Gastrocnemius medialis (tissue), 4 donors: ENCODE data around the gene ZNF668. TPM values are rescaled to one million over a fixed set of nuclear protein-coding genes. Genes with fewer than 3 reads are reported as not detected.

Experiments used
- ATAC-seq, 2 donors: fragments of 150-250 bp; one replicate each; pipeline ENCODE4 v1.9.1; 2016
- DNase-seq, 2 donors: peaks; one replicate each; pipeline ENCODE4 v3.0.0-alpha.2; 2019
- H3K27ac ChIP-seq, 4 donors: fragments of 200-600 bp; sonication (generic); 1 replicate in 1 of 4; 2 replicates in 3 of 4; pipeline ENCODE4 v1.5.1; 2016 to 2018; ENCODE audit warnings: mild to moderate bottlenecking in 2 of 4, moderate library complexity in 1 of 4
- H3K27me3 ChIP-seq, 3 donors: fragments of 200-600 bp; sonication (generic) in 2 of 3; 1 replicate in 1 of 3; 2 replicates in 2 of 3; pipeline versions ENCODE4 v1.5.1 to v1.6.0; 2016 to 2019; ENCODE audit warnings: mild to moderate bottlenecking in 1 of 3, moderate library complexity in 1 of 3
- H3K36me3 ChIP-seq, 2 donors: fragments of 200-600 bp; sonication (generic) in 1 of 2; one replicate each; pipeline ENCODE4 v1.5.1; 2017 to 2018
- H3K4me1 ChIP-seq, 2 donors: fragments of 200-600 bp; sonication (generic) in 1 of 2; one replicate each; pipeline ENCODE4 v1.5.1; 2016 to 2017; ENCODE audit warnings: mild to moderate bottlenecking in 2 of 2
- H3K4me3 ChIP-seq, 4 donors: fragments of 200-600 bp; sonication (generic) in 3 of 4; 1 replicate in 1 of 4; 2 replicates in 3 of 4; pipeline ENCODE4 v1.5.1; 2016 to 2019; ENCODE audit warnings: mild to moderate bottlenecking in 2 of 4
- H3K9me3 ChIP-seq, 3 donors: fragments of 200-600 bp; sonication (generic) in 2 of 3; 1 replicate in 1 of 3; 2 replicates in 2 of 3; pipeline ENCODE4 v1.5.1; 2016 to 2019
- POLR2A ChIP-seq, 2 donors: fragments of 450-650 bp; IDR thresholded peaks; one replicate each; pipeline ENCODE4 v1.6.1; 2017; ENCODE audit warnings: antibody characterized with exemption in 2 of 2, mild to moderate bottlenecking in 2 of 2, moderate library complexity in 2 of 2
- in situ Hi-C, 4 donors: fragments of 200-750 bp; cut with MboI; loops; one replicate each; pipeline versions ENCODE4 v1.15.0 to v1.8.0; 2017; ENCODE audit warnings: low sequenced_read_pairs in 4 of 4
- intact Hi-C: fragments of 100-400 bp; cut with DNase I; formaldehyde crosslinking; loops from one replicate; pipeline ENCODE4 v1.15.1; 2023; ENCODE audit warnings: low total_unique reads
- total RNA-seq, 4 donors: library from RNA; depleted of rRNA; stranded (reverse); fragments of >200 nt; gene quantifications; one replicate each; pipeline versions ENCODE4 v1.1.0 to v1.2.3, GENCODE V29; 2016
- TF ChIP-seq, protein P1 (sequence below), 5 experiments: fragments of 450-650 bp in 3 of 5; fragments of 200-600 bp in 2 of 5; sonication (generic) in 2 of 5; IDR thresholded peaks in 4 of 5; conservative IDR thresholded peaks in 1 of 5; 1 replicate in 4 of 5; 2 replicates in 1 of 5; pipeline ENCODE4 v1.5.1; 2016 to 2019; ENCODE audit warnings: antibody characterized with exemption in 5 of 5, mild to moderate bottlenecking in 3 of 5, moderate library complexity in 3 of 5

Gene ZNF668
- total RNA-seq: 10 to 100 TPM in 2 of 4 donors, 1 to 10 TPM in 2; 6.6 to 16.0 (median 11.0) TPM

DNA sequence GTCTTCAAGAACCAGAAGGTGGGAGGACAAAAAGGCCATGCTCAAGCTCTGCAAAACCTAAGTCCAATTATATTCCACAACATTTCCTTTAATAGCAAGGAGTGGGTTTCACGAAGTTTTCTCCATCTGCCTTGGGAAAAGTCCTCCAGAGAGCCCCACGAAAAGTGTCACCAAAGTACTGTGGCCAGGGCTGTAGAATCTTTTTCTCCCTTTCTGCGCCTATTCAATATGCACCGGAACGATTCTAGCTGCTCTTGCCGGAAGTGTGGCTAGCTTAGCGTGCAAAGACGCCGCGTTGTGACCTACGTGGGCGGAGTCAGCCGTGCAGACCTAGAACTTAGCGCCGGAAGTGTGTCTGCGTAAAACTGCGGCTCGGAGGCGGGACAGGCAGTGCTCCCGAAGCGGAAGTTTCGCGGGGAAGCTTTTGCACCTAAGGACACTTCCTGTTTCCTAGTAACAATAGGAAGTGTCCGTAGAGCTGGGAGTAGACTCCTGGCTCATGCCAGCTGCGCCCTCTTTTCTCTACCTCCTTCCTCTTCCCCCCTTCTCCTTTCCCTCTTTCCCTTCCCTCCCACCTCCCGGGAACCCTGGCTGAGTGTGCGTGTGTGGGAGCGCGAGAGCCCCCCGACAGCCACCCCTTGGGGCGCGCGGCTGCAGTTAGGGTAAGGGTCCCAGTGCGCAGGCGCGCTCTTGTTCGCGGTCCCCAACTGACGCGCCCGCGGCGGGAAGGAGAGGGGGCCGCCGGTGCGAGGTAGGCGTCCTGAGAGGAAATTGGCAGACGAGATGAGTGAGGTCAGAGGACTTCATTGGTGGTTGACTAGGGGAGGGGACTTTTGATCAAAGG lies at the start of gene ZNF668, which contains the start of gene ZNF646:
TSS of gene ZNF668 (minus strand) at position 271 of the 844 bp plus-strand sequence. CDS start 9,781 bp downstream, outside the sequence.
TSS of gene ZNF646 (plus strand) at position 453 of the 844 bp plus-strand sequence. CDS start 1,903 bp downstream, outside the sequence.
- peak within 1 kb of the TSS; percentile 95 to 100 (median 96) for H3K4me3 ChIP-seq
- DNase-seq (peak; percentile 98), ATAC-seq (peak; percentile 88 to 94)
- intact Hi-C loops: loop anchor here (1.0 to 5.0 kb wide), 8 partner anchors 20 to 1077 kb away; partner anchors contain the start of genes FBRS, HIRIP3, HSD3B7 and INO80E
- in situ Hi-C loops: no loop called here
- H3K27ac ChIP-seq: peak within 1 kb of the TSS; percentile 97 to 99 (median 99)
- TF ChIP-seq, protein P1, sequence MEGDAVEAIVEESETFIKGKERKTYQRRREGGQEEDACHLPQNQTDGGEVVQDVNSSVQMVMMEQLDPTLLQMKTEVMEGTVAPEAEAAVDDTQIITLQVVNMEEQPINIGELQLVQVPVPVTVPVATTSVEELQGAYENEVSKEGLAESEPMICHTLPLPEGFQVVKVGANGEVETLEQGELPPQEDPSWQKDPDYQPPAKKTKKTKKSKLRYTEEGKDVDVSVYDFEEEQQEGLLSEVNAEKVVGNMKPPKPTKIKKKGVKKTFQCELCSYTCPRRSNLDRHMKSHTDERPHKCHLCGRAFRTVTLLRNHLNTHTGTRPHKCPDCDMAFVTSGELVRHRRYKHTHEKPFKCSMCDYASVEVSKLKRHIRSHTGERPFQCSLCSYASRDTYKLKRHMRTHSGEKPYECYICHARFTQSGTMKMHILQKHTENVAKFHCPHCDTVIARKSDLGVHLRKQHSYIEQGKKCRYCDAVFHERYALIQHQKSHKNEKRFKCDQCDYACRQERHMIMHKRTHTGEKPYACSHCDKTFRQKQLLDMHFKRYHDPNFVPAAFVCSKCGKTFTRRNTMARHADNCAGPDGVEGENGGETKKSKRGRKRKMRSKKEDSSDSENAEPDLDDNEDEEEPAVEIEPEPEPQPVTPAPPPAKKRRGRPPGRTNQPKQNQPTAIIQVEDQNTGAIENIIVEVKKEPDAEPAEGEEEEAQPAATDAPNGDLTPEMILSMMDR (IDR thresholded peaks at IDR 0.05 in 4 of 5, conservative IDR thresholded peaks at IDR 0.05 in 1 of 5): no peak
- peak; percentile 78 to 93 for TF ChIP-seq POLR2A (IDR thresholded peaks at IDR 0.05)
- H3K36me3 ChIP-seq: peaks cover 0 to 31% of the 10 kb centered on the region in 2 donors
- peaks cover 24 to 30% of the 10 kb centered on the region in 2 donors for H3K4me1 ChIP-seq
- H3K27me3 ChIP-seq: no peaks in the 10 kb centered on the region
- H3K9me3 ChIP-seq: no peaks in the 10 kb centered on the region

DNA sequence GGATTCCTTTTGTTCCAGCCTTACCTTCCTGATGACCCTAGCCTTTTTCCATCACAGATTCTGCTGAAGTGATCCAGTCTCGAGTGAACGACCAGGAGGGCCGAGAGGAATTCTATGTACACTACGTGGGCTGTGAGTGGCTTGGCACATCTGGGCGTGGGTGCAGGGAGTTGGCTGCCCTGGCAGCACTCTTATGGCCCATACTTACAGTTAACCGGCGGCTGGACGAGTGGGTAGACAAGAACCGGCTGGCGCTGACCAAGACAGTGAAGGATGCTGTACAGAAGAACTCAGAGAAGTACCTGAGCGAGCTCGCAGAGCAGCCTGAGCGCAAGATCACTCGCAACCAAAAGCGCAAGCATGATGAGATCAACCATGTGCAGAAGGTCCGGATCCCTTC lies 46.1 kb upstream of the ZNF668 start:
- Histone ChIP-seq H3K9me3 (no peaks in the 10 kb centered on the region), H3K27me3 (no peaks in the 10 kb centered on the region), H3K4me3 (no peak overlapping the region), H3K36me3 (peaks cover 0 to 61% of the 10 kb centered on the region in 2 donors), H3K4me1 (peaks cover 19% of the 10 kb centered on the region in 2 donors), H3K27ac (peak overlapping the region; percentile 88 to 100 (median 96))
- ATAC-seq: no peak
- DNase-seq: no peak
- in situ Hi-C loops: no loop called here
- TF ChIP-seq POLR2A (IDR thresholded peaks at IDR 0.05): no peak
- TF ChIP-seq, protein P1 (IDR thresholded peaks at IDR 0.05 in 4 of 5, conservative IDR thresholded peaks at IDR 0.05 in 1 of 5): no peak
- intact Hi-C loops: no loop called here

DNA sequence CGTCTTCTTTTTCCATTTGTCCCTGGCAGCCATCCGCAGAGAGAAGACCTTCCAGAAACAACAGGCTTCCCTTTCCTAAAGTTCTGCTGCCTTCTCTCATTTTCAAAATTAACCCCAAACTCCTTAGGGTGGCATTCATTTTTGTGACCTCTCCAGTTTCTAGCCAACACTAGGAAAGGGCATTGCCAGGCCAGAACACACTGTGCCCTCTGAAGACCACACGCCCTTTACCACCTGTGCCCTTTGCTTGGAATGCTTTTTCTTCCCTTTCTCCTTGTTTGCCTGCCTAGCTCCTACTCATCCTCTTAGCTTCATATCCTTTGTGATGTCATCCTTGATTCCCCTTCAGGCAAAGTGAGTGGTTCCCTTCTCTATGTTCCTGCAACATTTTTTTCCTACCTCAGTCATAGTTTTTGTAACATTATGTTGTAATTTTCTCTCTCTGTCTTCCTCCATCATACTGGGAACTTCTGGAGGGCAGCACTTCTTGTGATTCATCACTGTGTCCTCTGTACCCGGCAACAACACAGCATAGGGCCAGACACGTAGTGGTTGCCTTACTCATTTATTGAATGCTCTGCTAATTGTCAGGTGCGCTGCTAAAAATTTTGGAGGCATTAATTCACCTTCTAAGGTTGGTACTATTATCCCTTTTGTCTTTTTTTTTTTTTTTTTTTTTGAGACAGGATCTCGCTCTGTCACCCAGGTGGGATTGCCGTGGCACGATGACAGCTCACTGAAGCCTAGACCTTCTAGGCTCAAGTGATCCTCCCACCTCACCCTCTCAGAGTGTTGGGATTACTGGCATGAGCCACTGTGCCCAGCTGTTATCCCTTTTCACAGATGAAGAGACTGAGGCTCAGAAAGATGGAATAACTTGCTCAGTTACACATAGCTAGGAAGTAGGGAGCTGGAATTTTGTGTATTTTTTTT lies 44.4 kb upstream of the ZNF668 start:
- peaks cover 0 to 45% of the 10 kb centered on the region in 2 donors for H3K36me3 ChIP-seq
- ATAC-seq (peak; percentile 44 to 46), DNase-seq (peak in 1 of 2 donors; percentile 37)
- H3K9me3 ChIP-seq: no peaks in the 10 kb centered on the region
- H3K4me3 ChIP-seq: peak overlapping the region; percentile 69 to 82 (median 71)
- TF ChIP-seq POLR2A (IDR thresholded peaks at IDR 0.05): no peak
- TF ChIP-seq, protein P1 (IDR thresholded peaks at IDR 0.05 in 4 of 5, conservative IDR thresholded peaks at IDR 0.05 in 1 of 5): no peak
- in situ Hi-C loops: no loop called here
- intact Hi-C loops: loop anchor here (1.0 kb wide), 2 partner anchors 20 to 24 kb away; no protein-coding TSS in a partner anchor
- peak overlapping the region; percentile 88 to 100 (median 96) for H3K27ac ChIP-seq
- H3K4me1 ChIP-seq: peaks cover 23% of the 10 kb centered on the region in 2 donors
- no peaks in the 10 kb centered on the region for H3K27me3 ChIP-seq
